RWPE2 (cell line): ENCODE data around the gene CTDSP2.

ENCODE experiments used
- ATAC-seq: fragments of 200-7000 bp; cut with Tn5 transposase; 3 replicates; pipeline ENCODE4 v1.9.1; 2021; ENCODE audit warnings: low read depth
- DNase-seq: peaks from one replicate; pipeline ENCODE4 v3.0.0-alpha.2; 2020; ENCODE audit warnings: low spot score
- H3K27ac ChIP-seq: fragments of 450-650 bp; 2 replicates; pipeline ENCODE4 v1.5.1; 2017; ENCODE audit warnings: mild to moderate bottlenecking; ENCODE audit not compliant: poor library complexity, severe bottlenecking
- H3K27me3 ChIP-seq: fragments of 250-450 bp; sonication (Bioruptor Pico); 2 replicates; pipeline ENCODE4 v1.5.1; 2021; ENCODE audit warnings: mild to moderate bottlenecking, moderate library complexity; ENCODE audit not compliant: insufficient read depth, poor library complexity, severe bottlenecking
- H3K36me3 ChIP-seq: fragments of 250-450 bp; sonication (Bioruptor Pico); 2 replicates; pipeline ENCODE4 v1.5.1; 2020; ENCODE audit warnings: low read depth, mild to moderate bottlenecking, moderate library complexity
- H3K4me1 ChIP-seq: fragments of 250-450 bp; sonication (Bioruptor Pico); 2 replicates; pipeline ENCODE4 v1.5.1; 2021; ENCODE audit warnings: mild to moderate bottlenecking, moderate library complexity; ENCODE audit not compliant: insufficient read depth, poor library complexity, severe bottlenecking
- H3K4me3 ChIP-seq: fragments of 250-450 bp; sonication (Bioruptor Pico); 2 replicates; pipeline ENCODE4 v1.5.1; 2021; ENCODE audit warnings: mild to moderate bottlenecking, moderate library complexity; ENCODE audit not compliant: severe bottlenecking
- H3K9me3 ChIP-seq: fragments of 250-450 bp; sonication (Bioruptor Pico); 2 replicates; pipeline ENCODE4 v1.5.1; 2021; ENCODE audit warnings: mild to moderate bottlenecking, moderate library complexity; ENCODE audit not compliant: severe bottlenecking
- CTCF ChIP-seq: fragments of 450-650 bp; IDR thresholded peaks from one replicate; pipeline ENCODE4 v1.5.1; 2017; ENCODE audit warnings: mild to moderate bottlenecking, moderate library complexity; ENCODE audit not compliant: poor library complexity, severe bottlenecking

Gene CTDSP2

GRCh38 chr12:57848208-57848607 lies 1.7 kb upstream of the CTDSP2 start:
- Histone ChIP-seq H3K27me3 (no peaks in the 10 kb centered on the region), H3K4me3 (no peak overlapping the region), H3K9me3 (no peaks in the 10 kb centered on the region), H3K4me1 (peaks cover 4% of the 10 kb centered on the region), H3K36me3 (peaks cover 4% of the 10 kb centered on the region), H3K27ac (no peak overlapping the region)
- TF ChIP-seq CTCF, result no peak
- DNase-seq (no peak), ATAC-seq (no peak)

- H3K4me1 ChIP-seq, result peaks cover 5% of the 10 kb centered on the region
- H3K9me3 ChIP-seq, result no peaks in the 10 kb centered on the region
- ATAC-seq, result peak; percentile 21; the same call in 2 of the 3 replicates
- TF ChIP-seq CTCF, result no peak
- peak overlapping the region; percentile 70 for H3K27ac ChIP-seq
- H3K4me3 ChIP-seq, result peak overlapping the region; percentile 86
- peaks cover 4% of the 10 kb centered on the region for H3K36me3 ChIP-seq
- DNase-seq, result no peak
- H3K27me3 ChIP-seq, result no peaks in the 10 kb centered on the region
Measured at GRCh38 chr12:57846285-57846576, 298 bp downstream of the CTDSP2 start.

- Histone ChIP-seq H3K36me3 (peaks cover 4% of the 10 kb centered on the region), H3K27me3 (no peaks in the 10 kb centered on the region), H3K27ac (peak overlapping the region; percentile 70), H3K4me3 (peak overlapping the region; percentile 86), H3K9me3 (no peaks in the 10 kb centered on the region), H3K4me1 (peaks cover 10% of the 10 kb centered on the region)
- ATAC-seq (peak; percentile 26; the same call in 2 of the 3 replicates), DNase-seq (no peak)
- TF ChIP-seq CTCF, result no peak
Measured at GRCh38 chr12:57845478-57846284, 848 bp downstream of the CTDSP2 start.

- ATAC-seq (peak; percentile 54), DNase-seq (no peak)
- H3K9me3 ChIP-seq, result no peaks in the 10 kb centered on the region
- H3K4me1 ChIP-seq, result peaks cover 11% of the 10 kb centered on the region
- no peaks in the 10 kb centered on the region for H3K27me3 ChIP-seq
- H3K4me3 ChIP-seq, result peak overlapping the region; percentile 86
- H3K27ac ChIP-seq, result peak overlapping the region; percentile 70
- TF ChIP-seq CTCF, result no peak
- peaks cover 4% of the 10 kb centered on the region for H3K36me3 ChIP-seq
Measured at GRCh38 chr12:57844709-57845477, 1.6 kb downstream of the CTDSP2 start.
